ENCODE data around the gene NRIP1. TPM values are rescaled to one million over a fixed set of nuclear protein-coding genes. Genes with fewer than 3 reads are reported as not detected.

NRIP1 gene
- total RNA-seq, 1 donor from 2014 or later = 30.9 TPM

- intact Hi-C loops (cut with DNase I) = no loop called here
- no peak for TF ChIP-seq POLR2AphosphoS5 (IDR thresholded peaks at IDR 0.05; ENCODE audit: insufficient read depth in 1 of 2, low read depth in 1 of 2)
- TF ChIP-seq CTCF (IDR thresholded peaks at IDR 0.05) = no peak
- TF ChIP-seq POLR2A (IDR thresholded peaks at IDR 0.05) = no peak
- H3K27ac ChIP-seq = no peak overlapping the region
- H3K36me3 ChIP-seq = no peaks in the 10 kb centered on the region
- H3K4me3 ChIP-seq = no peak overlapping the region
- peaks cover 27% of the 10 kb centered on the region for H3K4me1 ChIP-seq
- no peaks in the 10 kb centered on the region for H3K9me3 ChIP-seq
- no peak for DNase-seq (ENCODE audit: extremely low spot score in 2 of 2)
- H3K27me3 ChIP-seq = no peaks in the 10 kb centered on the region
Measured at GRCh38 chr21:15020797-15021196, 44.0 kb downstream of the NRIP1 start.

GRCh38 chr21:15018382-15018781 lies 46.4 kb downstream of the NRIP1 start:
- H3K27ac ChIP-seq = no peak overlapping the region
- TF ChIP-seq POLR2A (IDR thresholded peaks at IDR 0.05) (no peak), CTCF (IDR thresholded peaks at IDR 0.05) (no peak), POLR2AphosphoS5 (IDR thresholded peaks at IDR 0.05; ENCODE audit: insufficient read depth in 1 of 2, low read depth in 1 of 2) (no peak)
- no peaks in the 10 kb centered on the region for H3K27me3 ChIP-seq
- no peak overlapping the region for H3K4me3 ChIP-seq
- no peak for DNase-seq (ENCODE audit: extremely low spot score in 2 of 2)
- H3K36me3 ChIP-seq = no peaks in the 10 kb centered on the region
- intact Hi-C loops (cut with DNase I) = no loop called here
- no peaks in the 10 kb centered on the region for H3K9me3 ChIP-seq
- H3K4me1 ChIP-seq = peaks cover 21% of the 10 kb centered on the region

DNA sequence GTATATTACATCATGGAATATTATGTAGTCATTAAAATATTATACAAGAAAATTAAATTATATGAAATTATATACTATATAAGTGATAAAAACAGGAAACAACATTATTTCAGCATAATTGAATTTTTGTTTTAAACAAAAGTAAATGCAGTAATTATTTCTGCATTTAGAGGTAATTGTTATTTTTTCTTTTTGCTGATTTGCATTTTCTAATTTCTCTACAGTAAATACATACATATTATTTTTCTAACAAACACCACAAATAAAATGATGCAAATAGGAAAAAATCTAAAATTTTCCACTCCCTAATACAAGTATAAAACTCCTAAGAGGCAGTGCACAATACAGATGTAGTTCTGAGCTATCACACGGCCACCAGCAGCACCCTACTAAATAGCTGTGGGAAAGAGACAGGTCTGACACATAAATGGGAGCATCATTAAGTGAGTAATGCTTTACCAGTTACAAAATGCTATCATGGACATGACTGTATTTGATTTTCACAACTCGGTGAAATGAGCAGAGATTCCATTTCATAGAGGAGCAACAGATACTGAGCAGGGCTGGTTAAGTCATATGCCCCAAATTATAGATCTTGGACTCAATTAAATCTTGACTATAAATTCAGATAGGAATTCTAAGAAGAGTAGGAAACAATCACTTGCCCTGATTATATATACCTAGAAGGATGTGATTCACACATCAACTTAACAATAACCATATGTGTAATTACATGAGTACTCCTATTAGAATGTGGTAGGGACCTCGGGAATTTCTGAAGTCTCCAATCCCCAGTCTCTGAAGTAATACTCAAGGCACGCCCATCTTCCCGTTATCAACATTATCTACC lies 49.0 kb downstream of the NRIP1 start:
- intact Hi-C loops (cut with DNase I) = no loop called here

DNA sequence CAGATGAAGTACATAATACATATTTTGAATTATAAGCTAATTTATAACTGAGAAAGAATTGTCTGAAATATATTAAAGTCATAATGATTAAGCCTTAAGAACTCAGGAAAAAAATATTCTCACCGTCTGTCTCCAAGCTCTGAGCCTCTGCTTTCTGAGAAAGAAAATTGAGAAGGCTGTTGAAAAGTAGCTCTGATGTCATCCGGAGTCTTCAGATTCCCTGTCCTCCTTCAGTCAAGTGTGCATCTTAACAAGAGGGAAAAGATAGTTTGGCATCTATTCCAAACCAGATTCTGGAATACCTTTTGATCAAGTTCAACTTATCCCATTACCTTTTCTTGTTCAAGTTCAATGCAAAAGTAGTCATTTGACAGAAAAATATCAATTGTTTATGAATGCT lies 50.6 kb downstream of the NRIP1 start:
- H3K27me3 ChIP-seq = no peaks in the 10 kb centered on the region
- no peak for DNase-seq (ENCODE audit: extremely low spot score in 2 of 2)
- H3K9me3 ChIP-seq = no peaks in the 10 kb centered on the region
- H3K36me3 ChIP-seq = no peaks in the 10 kb centered on the region
- H3K4me3 ChIP-seq = no peak overlapping the region
- intact Hi-C loops (cut with DNase I) = no loop called here
- peaks cover 32% of the 10 kb centered on the region for H3K4me1 ChIP-seq
- H3K27ac ChIP-seq = no peak overlapping the region
- TF ChIP-seq POLR2A (IDR thresholded peaks at IDR 0.05) (no peak), CTCF (IDR thresholded peaks at IDR 0.05) (no peak), POLR2AphosphoS5 (IDR thresholded peaks at IDR 0.05; ENCODE audit: insufficient read depth in 1 of 2, low read depth in 1 of 2) (no peak)

More for the DNA sequence above, 49.0 kb downstream of the NRIP1 start:
- H3K4me3 ChIP-seq = no peak overlapping the region
- peaks cover 18% of the 10 kb centered on the region for H3K4me1 ChIP-seq
- no peak overlapping the region for H3K27ac ChIP-seq
- H3K36me3 ChIP-seq = no peaks in the 10 kb centered on the region
- H3K27me3 ChIP-seq = no peaks in the 10 kb centered on the region
- TF ChIP-seq POLR2AphosphoS5 (IDR thresholded peaks at IDR 0.05; ENCODE audit: insufficient read depth in 1 of 2, low read depth in 1 of 2) (no peak), POLR2A (IDR thresholded peaks at IDR 0.05) (no peak), CTCF (IDR thresholded peaks at IDR 0.05) (no peak)
- H3K9me3 ChIP-seq = no peaks in the 10 kb centered on the region
- no peak for DNase-seq (ENCODE audit: extremely low spot score in 2 of 2)

DNA sequence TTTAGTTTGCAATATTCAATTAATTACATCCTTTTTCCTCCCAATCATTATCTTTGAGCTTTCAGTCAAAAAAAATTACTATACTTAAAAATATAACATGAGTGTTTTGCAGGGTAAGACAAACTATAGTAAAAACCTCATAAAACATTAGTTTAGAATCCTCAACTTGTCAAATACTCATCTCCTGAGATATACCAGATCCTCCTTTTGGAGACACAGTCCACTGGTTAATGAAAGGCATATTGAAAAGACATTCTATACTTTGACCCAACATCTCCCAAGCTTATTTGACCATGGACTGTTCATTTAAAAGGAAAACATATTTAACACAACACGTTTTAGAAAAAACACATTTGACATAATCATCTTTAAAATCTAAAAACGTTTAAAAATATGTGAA lies 52.8 kb downstream of the NRIP1 start:
- intact Hi-C loops (cut with DNase I) = no loop called here
- Histone ChIP-seq H3K4me1 (peaks cover 52% of the 10 kb centered on the region), H3K27ac (no peak overlapping the region), H3K27me3 (no peaks in the 10 kb centered on the region), H3K9me3 (no peaks in the 10 kb centered on the region), H3K4me3 (no peak overlapping the region), H3K36me3 (no peaks in the 10 kb centered on the region)
- TF ChIP-seq POLR2AphosphoS5 (IDR thresholded peaks at IDR 0.05; ENCODE audit: insufficient read depth in 1 of 2, low read depth in 1 of 2) (no peak), POLR2A (IDR thresholded peaks at IDR 0.05) (no peak), CTCF (IDR thresholded peaks at IDR 0.05) (no peak)
- no peak for DNase-seq (ENCODE audit: extremely low spot score in 2 of 2)

All from vagina (tissue), 2 donors.